K562 (cell line): ENCODE measurements around the gene DCDC2. TPM values are rescaled to one million over a fixed set of nuclear protein-coding genes. Genes with fewer than 3 reads are reported as not detected.

Experiments
- BHLHE40 ChIP-seq: IDR thresholded peaks from 2 replicates; pipeline ENCODE4 v1.6.1; 2011; ENCODE audit warnings: low read length, improper control_type of control experiment
- CCAR2 ChIP-seq: fragments of 200-400 bp; formaldehyde crosslinking; IDR thresholded peaks from 2 replicates; pipeline ENCODE4 v1.6.1; 2017; ENCODE audit warnings: mild to moderate bottlenecking, low read depth, low read length
- EZH2 ChIP-seq: IDR thresholded peaks from 2 replicates; pipeline ENCODE4 v1.6.1; 2012; ENCODE audit warnings: low read depth, mild to moderate bottlenecking, inconsistent platforms, low read length, borderline replicate concordance
- FOS ChIP-seq: IDR thresholded peaks from 3 replicates; pipeline ENCODE4 v1.6.1; 2011; ENCODE audit not compliant: insufficient read length; ENCODE audit errors: extremely low read depth
- HNRNPK ChIP-seq: fragments of 200-400 bp; formaldehyde crosslinking; IDR thresholded peaks from one replicate; pipeline ENCODE4 v1.6.1; 2018; ENCODE audit warnings: mild to moderate bottlenecking, low read depth, low read length; ENCODE audit not compliant: poor library complexity, severe bottlenecking
- NBN ChIP-seq: fragments of 450-650 bp; IDR thresholded peaks from 2 replicates; pipeline ENCODE4 v1.6.1; 2016; ENCODE audit warnings: low read depth, mild to moderate bottlenecking
- NFRKB ChIP-seq: fragments of 450-650 bp; IDR thresholded peaks from 2 replicates; pipeline ENCODE4 v1.6.1; 2016; ENCODE audit warnings: low read depth
- NRF1 ChIP-seq, 2 experiments: fragments of 450-650 bp; IDR thresholded peaks in 1 of 2; conservative IDR thresholded peaks in 1 of 2; 2 replicates each; pipeline ENCODE4 v1.6.1; 2014; ENCODE audit warnings: mild to moderate bottlenecking in 2 of 2
- SREBF1 ChIP-seq: fragments of 150-350 bp; IDR thresholded peaks from 2 replicates; pipeline ENCODE4 v1.6.1; 2014; ENCODE audit warnings: antibody characterized with exemption, low read depth, low read length, borderline replicate concordance
- ZNF407 ChIP-seq: fragments of 450-650 bp; IDR thresholded peaks from 2 replicates; pipeline ENCODE4 v1.6.1; 2016; ENCODE audit warnings: low read depth
- polyA plus RNA-seq, 8 experiments: library from polyadenylated mRNA; depleted of rRNA in 4 of 8; stranded (reverse) in 5 of 8; unstranded in 3 of 8; fragments of >200 nt; fragmentation: Nextera tagmentation in 2 of 8; fragmentation: Illumina TruSeq in 1 of 8; extraction: Ambion mirVana in 2 of 8; extraction: Trizol in 1 of 8; gene quantifications; 2 replicates each; pipeline versions ENCODE4 v1.2.1 to v1.2.3, GENCODE V29; 2011 to 2014; ENCODE audit warnings: inconsistent platforms in 1 of 8, missing spikeins in 1 of 8
- total RNA-seq, 7 experiments: library from RNA; depleted of rRNA in 6 of 7; stranded (reverse); fragments of >200 nt in 6 of 7; fragmentation: Illumina TruSeq in 2 of 7; extraction: Trizol in 2 of 7; gene quantifications; 2 replicates each; pipeline versions ENCODE4 v1.2.1 to v1.2.3, GENCODE V29; 2011 to 2021; ENCODE audit warnings: low replicate concordance in 1 of 7
- TF ChIP-seq, protein P1 (sequence below): fragments of 250-450 bp; sonication (Bioruptor Pico); IDR thresholded peaks from 2 replicates; pipeline ENCODE4 v1.8.0; 2022; ENCODE audit warnings: inconsistent platforms, mild to moderate bottlenecking, moderate library complexity, borderline replicate concordance
- TF ChIP-seq, protein P2 (sequence below): IDR thresholded peaks from 2 replicates; pipeline ENCODE4 v1.6.1; 2014; ENCODE audit warnings: antibody characterized with exemption
- TF ChIP-seq, protein P3 (sequence below): fragments of 450-650 bp; formaldehyde crosslinking; IDR thresholded peaks from 2 replicates; pipeline ENCODE4 v1.4.0; 2022; ENCODE audit warnings: missing genetic modification characterization

Gene DCDC2
- total and polyA plus RNA-seq, 9 of the 15 experiments (the other 6 are each of a cell fraction or from before 2014, with no cell fraction given), result 0.04 TPM; not detected in 8

DNA sequence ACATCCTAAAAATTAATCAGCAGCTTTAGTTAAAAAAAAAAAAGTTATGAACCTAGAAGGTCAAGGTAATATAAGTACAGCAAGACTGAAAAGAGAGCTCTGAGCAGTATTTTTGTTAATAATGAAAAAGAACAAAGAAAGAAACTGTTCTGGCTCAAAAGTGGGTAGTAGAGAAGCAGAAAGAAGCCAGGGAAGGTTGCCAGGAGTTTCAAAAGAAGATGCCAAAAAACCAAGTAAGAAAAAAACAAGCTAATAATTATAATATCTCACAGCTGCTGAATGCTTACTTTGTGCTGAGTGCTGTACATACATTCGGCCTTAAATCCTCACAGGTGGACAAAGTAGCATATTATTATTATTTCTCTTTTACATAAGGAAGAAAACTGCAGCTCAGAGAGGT lies 200.0 kb downstream of the DCDC2 start (continued):
- TF ChIP-seq ZNF407 (no peak), NFRKB (no peak), FOS (no peak), SREBF1 (no peak), HNRNPK (no peak), BHLHE40 (no peak), NBN (no peak), EZH2 (no peak), NRF1 (conservative IDR thresholded peaks at IDR 0.05 in 1 of 2, IDR thresholded peaks at IDR 0.05 in 1 of 2) (no peak), CCAR2 (no peak)
- TF ChIP-seq, protein P1, sequence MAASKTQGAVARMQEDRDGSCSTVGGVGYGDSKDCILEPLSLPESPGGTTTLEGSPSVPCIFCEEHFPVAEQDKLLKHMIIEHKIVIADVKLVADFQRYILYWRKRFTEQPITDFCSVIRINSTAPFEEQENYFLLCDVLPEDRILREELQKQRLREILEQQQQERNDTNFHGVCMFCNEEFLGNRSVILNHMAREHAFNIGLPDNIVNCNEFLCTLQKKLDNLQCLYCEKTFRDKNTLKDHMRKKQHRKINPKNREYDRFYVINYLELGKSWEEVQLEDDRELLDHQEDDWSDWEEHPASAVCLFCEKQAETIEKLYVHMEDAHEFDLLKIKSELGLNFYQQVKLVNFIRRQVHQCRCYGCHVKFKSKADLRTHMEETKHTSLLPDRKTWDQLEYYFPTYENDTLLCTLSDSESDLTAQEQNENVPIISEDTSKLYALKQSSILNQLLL, result no peak
- TF ChIP-seq, protein P2, sequence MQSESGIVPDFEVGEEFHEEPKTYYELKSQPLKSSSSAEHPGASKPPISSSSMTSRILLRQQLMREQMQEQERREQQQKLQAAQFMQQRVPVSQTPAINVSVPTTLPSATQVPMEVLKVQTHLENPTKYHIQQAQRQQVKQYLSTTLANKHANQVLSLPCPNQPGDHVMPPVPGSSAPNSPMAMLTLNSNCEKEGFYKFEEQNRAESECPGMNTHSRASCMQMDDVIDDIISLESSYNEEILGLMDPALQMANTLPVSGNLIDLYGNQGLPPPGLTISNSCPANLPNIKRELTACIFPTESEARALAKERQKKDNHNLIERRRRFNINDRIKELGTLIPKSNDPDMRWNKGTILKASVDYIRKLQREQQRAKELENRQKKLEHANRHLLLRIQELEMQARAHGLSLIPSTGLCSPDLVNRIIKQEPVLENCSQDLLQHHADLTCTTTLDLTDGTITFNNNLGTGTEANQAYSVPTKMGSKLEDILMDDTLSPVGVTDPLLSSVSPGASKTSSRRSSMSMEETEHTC, result no peak
- TF ChIP-seq, protein P3, sequence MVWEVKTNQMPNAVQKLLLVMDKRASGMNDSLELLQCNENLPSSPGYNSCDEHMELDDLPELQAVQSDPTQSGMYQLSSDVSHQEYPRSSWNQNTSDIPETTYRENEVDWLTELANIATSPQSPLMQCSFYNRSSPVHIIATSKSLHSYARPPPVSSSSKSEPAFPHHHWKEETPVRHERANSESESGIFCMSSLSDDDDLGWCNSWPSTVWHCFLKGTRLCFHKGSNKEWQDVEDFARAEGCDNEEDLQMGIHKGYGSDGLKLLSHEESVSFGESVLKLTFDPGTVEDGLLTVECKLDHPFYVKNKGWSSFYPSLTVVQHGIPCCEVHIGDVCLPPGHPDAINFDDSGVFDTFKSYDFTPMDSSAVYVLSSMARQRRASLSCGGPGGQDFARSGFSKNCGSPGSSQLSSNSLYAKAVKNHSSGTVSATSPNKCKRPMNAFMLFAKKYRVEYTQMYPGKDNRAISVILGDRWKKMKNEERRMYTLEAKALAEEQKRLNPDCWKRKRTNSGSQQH, result no peak
